NCI-H510A treated with DMSO at 0.1 percent for 48 hours (cell line): ENCODE results near the gene MGAT4D.
"Not testable (repeated sequence)": the region's sequence is repeated elsewhere in the genome, so short reads cannot be mapped to it uniquely, and the experiment has no call there.

Source experiments
- DNase-seq: peaks from one replicate; lab custom pipeline; 2025; lab: John Stamatoyannopoulos, UW

MGAT4D gene

DNA sequence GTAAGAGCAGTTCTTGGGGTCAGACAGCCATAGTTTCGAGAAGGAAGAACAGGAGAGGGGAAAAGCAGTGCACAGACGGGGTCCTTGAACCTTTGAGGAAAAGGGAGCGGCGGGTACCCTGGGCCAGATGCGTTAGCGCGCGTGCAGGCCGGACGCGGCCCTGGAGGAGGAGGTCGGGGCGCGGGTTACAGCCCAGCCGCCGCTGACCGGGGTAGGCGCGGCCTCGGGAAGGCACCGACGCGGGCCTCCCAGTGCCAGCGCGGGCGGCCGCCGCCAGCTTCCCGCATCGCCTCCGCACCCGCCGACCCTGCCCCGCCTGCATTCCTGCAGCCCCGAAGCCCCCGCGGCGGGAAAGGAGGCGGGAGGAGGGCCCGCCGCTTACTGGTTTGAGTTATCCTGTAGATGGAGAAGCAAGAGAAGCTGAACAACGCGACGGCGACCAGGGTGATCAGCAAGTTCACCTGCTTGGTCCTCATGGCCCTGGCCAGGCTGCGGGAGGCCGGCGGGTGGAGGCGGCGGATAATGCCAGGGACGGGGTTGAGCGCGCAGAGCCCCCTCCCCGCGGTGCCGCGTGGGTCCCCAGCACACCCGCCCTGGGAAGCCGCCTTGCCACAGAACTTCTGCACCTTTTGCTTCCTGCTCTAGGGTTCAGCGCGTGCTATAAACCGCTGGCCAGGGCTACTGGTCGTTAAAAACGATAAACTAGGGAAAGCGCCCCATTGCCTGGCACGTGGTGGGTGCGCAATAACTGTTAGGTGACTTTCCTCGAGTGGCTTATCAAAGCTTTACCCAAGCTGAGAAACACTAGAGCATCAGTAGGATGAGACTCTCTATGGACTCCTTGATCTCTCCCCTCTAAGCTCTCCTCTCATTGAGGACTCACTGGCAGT is at the start of gene MGAT4D:
Gene MGAT4D, minus strand, starts transcription at position 547 of the 890 bp plus-strand sequence. Its CDS starts 71 bp downstream, at position 476.
- no peak for DNase-seq

DNA sequence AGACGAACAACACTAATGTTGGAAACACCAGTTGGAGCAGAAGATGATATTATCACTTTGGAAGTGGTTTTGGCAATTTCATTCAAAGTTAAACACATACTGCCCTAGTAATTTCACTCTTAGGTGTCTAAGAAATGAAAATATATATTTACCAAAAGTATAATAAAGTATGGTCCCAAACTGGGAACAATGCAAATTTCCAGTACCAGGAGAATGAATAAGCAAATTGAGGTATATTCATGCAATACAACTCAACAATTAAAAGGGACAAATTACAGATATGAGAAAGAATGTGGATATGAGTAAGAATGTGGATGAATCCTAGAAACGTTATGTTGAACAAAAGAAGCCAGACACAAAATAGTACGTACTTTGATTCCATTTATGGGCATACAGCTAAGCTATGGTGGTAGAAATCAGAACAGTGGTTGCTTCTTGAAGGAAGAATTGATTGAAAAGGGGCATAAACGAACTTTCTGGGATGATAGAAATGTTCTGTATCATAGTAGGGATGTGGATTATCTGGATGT is 35.9 kb upstream of the MGAT4D start:
- no peak for DNase-seq

DNA sequence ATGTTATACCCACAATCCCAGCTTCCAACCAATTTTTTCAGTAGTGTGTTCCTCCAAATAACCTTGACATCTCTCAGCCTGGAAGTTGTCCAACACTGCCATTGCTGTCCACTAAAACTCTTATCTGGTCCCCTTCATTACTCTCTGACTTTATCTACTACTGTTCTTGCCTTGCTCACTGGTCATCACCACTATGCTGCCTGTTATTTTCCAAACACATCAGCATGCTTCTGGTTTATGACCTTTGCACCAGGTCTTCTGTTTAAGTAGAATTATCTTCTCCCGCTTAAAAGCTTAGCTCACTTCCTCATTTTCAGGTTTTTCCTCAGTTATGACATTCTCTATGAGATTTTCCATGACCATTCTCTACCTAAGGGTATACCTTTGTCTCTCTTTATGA is 31.3 kb upstream of the MGAT4D start:
- no peak for DNase-seq

DNA sequence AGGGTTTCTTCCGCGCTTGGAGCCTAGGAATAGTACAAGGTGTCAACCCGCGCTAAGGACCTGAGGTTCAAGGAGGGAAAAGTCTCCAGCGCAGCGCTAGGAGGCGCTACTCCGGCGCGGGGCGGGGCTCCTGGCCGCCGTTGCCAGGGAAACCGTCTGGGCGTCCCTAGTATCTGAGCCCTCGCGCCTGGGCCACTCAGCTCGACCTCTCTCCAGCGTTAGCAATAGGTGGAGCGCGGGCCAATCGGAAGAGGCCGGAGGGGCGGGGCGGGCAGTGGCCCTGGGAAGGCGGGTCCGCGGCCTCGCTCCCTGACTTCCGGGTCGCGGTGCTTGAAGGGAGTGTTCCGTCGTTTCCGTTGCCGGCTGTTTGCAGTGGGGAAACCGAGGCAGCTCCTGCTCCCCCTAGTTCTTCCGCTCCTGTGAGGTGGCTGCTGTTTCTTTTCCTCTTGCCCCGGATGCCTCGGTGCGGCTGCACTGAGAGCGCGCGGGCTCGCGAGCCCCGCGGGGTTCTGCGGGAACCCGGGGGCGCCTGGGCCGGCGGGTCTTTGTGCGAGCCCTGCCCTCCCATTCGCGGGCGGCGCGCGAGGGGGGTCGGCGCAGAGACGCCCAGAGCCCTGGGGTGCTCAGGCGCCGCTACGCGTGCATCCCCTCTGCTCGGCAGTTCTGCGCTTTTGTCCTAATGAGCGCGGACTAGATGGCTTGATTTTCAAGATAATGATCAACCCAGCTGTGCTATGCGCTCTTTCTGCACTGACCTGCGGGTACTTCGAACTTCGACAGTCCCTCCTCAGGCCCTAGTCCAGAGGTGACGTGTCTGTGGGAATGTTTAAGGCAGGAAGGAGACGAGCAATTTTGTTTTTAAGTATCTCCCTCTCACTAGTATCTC is 26.0 kb upstream of the MGAT4D start, which contains the start of gene ELMOD2:
Gene ELMOD2, plus strand, starts transcription at position 312 of the 886 bp plus-strand sequence. CDS start 1,261 bp downstream, outside the sequence.
- peak; percentile 87 for DNase-seq

DNA sequence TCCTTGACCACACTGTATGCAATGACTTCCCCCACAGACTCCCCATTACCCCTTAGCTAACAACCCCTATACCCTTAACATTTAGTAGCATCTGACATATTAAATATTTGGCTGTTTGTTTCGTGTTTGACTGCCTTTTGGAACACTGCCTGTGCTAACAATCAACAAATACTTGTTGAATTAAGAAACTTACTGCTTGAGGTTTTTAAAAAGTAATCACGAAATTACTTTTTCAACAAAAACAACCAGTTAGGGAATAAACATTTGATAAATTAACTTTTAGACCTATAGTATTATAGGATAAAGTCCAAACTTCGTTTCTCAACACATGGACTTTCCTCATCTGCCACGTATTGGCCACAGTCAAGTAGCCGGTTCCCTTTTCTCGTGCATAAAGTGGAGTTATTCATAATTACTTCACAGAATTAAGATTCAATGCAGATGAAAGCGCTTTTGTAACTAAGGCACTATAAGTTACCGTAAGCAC is 25.3 kb upstream of the MGAT4D start:
- DNase-seq: no peak

DNA sequence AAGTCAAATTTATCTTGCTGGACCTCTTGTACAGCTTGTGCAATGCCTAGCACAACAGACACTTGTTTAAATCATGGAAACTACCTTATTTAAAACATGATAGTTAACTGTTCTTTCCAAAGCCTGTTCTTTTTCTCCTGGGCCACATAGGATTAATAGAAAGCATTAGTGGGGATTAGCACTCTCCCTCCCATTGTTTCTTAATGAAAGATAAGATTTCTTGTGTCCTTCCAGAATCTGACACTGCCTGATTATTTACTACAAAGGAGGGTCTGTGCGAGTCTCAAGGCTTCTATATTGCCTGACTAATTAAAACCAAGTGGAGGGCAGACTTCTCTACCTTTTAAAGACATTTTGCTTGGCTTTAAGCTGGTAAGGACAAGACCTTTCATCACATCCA is 17.3 kb upstream of the MGAT4D start:
- no peak for DNase-seq

DNA sequence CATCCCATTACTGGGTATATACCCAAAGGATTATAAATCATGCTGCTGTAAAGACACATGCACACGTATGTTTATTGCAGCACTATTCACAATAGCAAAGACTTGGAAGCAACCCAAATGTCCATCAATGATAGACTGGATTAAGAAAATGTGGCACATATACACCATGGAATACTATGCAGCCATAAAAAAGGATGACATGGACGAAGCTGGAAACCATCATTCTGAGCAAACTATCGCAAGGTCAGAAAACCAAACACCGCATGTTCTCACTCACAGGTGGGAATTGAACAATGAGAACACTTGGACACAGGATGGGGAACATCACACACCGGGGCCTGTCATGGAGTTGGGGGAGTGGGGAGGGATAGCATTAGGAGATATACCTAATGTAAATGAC is 15.7 kb upstream of the MGAT4D start:
- DNase-seq: not testable (repeated sequence)

DNA sequence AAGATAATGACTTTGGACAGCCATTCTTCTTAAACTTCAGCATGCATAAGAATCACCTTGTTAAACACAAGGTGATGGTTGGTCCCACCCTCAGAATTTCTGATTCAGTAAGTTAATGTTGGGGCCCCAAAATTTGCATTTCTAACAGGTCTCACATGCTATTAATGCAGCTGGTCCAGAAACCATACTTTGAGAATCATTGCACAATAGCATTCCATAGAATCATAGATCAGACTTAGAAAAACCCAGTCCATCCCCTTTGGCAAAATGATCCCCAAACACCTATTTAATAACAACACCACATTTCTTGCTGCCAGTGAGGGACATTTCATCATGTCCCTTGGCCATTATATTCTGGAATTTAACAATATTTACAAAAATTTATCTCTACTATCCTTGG is 6.2 kb upstream of the MGAT4D start:
- no peak for DNase-seq

DNA sequence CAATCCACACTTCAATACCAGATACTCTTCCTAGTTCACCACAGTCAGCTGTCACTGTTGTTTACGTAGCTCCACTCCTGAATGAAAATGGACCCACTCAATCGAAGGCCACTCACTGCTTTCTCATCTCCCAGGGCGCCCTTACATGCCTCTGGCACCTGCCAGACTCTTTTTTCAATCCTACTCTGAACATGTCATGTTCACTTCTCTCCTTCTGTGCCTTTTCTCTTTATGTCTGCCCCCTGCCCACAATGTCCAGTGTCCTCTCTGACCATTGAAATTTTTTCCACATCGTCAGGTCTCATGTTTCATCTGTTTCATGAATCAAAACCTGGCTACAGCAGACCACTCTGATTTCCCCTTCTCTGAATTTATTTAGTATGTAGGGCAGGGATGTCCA is 1.3 kb upstream of the MGAT4D start:
- no peak for DNase-seq

DNA sequence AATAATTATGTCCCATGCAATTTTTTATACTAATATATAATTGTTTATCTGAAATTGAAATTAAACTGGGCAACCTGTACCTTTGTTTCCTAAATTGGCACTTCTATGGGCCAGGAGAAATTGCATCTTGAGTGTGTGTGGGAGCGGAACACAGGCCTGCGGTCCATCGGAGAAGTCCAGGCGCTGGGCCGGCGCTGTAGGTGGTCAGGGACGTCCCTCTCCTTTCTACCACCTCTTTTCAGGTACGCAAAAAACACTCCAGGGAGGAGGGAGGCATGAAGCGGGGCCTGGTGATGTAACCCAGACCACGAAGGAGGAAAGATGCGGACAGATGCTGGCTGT is 717 bp downstream of the MGAT4D start:
- no peak for DNase-seq

DNA sequence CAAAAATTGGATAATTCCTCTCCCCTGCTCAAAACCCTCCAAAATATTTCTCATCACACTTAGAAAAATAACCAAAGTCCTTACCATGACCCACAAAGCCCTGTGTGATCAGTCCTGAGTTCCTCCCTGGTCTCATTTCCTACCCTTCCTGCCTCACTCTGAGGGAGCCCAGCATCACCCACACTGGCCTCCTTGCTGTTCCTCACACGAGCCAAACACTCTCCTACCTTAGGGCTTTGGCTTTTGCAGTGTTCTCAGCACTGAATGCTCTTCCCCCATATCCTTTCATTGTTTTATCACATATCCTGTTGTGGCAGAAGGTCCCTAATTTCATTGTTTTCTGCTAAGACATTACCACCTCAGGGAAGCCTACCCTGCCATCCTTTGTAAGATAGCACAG is 12.2 kb downstream of the MGAT4D start:
- DNase-seq: no peak

DNA sequence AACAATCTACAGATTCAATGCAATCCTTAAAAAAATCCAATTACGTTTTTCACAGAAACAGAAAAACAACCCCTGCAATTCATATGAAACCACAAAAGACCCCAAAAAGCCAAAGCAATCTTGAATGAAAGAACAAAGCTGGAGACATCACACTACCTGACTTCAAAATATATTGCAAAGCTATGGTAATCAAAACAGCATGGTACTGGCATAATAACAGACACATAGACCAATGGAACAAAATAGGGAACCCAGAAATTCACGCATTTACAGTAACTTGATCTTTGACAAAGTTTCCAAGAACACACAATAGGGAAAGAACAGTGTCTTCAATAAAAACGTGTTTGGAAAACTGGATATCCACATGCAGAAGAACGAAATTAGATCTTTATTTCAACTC is 14.6 kb downstream of the MGAT4D start:
- DNase-seq: no peak

DNA sequence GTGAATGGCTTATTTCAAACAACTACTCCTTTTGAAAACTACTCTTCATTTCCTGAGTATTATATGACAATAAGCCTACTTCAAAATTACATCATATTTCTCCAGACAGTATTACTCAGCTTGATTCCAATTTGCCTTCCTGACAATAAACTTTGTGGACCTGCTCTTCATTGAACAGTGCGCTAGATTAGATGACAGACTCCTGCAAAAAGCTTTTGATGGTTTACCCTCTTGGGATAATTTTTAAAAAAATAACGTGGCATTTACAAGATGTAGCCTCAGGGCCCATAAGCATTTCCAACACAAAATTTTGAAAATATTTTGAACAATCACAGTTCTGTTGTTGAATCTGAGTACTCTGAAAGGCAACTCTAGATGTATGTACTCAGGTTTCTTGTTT is 25.9 kb downstream of the MGAT4D start:
- DNase-seq: no peak

DNA sequence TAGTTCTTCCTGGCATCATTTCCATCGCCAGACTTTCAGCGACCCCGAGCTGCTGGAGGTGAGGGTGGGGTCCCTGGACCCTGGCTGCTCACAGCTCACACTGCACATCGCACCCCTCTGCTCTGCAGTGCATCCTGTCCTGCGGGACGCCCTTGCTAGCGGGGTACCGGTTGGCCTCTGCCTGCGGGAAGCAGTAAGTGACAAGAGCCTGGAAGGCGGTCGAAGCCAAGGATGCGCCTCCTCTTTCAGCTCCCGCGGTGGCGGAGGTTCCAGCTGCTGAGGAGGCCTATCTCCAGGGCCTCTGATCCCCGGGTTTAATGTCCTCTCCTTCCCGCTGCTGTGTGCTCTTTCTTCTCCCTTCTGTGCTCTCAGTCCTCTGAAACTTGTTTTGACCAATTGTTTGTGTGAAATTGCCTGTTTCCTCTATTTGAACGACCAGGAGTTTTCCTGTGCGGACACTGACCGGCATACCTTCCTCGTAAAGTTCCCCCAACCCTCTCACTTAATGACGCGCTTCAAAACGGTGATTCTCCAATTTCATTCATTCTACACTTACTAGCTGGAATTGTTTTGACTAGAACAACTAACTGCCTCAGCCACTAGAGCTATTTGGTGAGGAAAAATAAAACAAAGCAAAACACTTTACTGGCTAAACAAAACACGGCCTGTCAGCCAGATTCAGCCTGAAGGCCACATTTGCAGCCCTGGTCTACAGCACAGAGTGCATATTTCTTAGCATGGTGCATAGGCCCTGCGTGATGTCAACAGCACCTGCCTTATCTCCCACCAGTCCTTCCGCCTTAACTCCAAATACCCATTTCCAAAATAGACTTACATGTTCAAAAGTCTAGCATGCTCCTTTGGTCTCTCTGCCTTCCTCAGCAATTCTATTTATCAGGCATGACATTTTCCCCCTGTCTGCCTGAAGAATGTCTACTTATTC is 28.0 kb downstream of the MGAT4D start:
- no peak for DNase-seq

DNA sequence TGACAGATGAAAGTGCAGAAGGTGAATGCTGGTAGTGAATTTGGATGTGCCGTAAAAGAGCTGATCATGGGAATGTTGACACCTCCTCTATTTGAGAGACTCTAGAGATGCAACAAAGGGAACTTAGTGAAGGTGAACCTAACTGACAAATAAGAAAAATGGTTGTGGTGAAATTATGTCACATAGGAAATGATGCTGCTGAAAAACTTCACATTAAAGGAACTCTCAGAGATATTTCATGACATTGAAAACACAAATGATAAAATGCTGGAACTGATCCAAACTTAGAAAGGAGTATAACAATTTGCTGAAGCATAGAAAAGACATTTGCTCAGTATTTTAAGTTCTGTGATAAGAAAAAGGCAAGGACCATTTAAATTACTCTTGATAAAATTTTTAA is 31.9 kb downstream of the MGAT4D start:
- DNase-seq: no peak

DNA sequence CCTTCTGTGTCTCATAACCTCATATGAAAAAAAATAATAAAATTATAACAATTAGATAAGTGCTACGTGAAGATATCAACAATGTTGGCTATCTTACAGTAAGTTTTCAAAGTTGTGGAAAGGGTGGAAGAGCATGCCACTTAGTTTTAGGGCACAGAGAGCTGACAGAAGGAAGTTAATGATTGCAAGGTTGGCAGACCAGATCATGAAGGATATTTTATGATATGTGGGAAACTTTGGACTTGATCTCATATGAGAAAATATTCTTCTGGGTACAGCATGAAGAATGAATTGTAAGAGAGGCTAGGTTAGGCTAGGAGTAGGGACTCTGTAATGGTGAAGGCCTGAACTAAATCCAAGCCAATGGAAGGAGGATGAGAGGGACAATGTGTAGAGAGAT is 34.5 kb downstream of the MGAT4D start:
- no peak for DNase-seq

DNA sequence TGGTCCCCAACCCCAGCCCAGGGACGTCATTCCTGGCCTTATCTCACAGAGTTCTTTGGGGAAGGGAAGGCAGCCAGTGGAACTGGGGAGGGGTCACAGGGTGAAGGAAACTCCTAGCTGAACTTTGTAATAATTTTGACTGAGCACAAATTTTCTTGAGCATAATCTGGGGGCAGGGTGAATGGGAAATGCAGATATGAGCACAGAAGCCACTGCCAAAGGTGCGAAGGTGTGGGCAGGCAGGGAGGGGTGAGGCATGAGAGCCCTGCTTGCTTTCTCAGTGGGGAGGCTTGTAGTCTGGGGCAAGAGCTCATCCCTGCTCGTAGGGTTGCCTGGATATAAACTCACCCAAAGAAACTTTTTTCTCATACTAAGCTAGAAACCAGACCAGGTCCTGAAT is 34.9 kb downstream of the MGAT4D start:
- no peak for DNase-seq

DNA sequence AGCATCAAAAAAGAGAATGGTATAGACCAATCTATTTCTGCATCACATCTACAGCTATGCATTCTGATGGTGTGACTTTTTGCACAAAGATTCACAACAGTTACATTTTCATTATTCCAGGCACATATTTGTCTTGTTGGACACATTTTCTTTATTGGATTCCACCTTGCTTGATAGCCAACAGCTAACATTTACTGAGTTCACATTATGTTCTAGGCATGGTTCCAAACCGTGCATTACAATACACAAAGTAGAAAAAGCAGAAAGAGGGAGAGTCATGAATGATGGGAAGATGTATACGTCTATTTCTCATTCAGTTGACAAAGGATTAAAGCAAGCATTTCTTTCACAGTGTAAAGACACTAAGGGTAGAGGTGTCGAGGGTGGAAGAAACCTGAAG is 47.7 kb downstream of the MGAT4D start:
- DNase-seq: no peak

DNA sequence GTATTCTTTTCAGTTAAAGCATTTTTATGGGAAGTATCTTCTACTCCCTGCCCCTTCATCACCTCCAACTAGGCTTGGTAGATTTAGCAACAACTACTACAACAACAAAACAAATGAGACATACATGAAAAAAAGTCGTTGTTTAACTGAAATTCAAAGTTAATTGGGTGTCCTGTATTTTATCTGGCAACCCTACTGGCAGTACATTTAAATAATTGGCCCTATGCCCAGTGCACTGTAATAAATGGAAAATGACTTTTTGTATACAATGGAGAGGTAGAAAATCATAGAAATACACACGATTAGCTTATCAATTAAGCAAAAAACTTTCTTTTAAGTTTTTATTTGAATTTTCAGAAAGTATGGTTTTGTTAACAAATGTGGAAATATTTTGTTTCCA is 49.3 kb downstream of the MGAT4D start:
- no peak for DNase-seq

DNA sequence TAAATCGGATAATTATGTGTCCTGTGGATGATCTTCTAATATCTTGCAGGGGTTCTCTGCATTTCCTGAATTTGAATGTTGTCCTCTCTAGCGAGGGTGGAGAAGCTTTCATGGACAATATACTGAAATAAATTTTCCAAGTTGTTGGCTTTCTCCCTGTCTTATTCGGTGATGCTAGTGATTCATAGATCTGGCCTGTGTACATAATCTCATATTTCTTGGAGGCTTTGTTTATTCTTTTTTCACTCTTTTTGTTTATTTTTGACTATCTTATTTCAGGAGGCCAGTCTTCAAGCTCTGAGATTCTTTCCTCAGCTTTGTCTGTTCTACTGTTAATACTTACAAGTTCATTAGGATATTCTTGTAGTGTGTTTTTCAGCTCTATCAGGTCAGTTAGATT is 49.9 kb downstream of the MGAT4D start:
- no peak for DNase-seq

DNA sequence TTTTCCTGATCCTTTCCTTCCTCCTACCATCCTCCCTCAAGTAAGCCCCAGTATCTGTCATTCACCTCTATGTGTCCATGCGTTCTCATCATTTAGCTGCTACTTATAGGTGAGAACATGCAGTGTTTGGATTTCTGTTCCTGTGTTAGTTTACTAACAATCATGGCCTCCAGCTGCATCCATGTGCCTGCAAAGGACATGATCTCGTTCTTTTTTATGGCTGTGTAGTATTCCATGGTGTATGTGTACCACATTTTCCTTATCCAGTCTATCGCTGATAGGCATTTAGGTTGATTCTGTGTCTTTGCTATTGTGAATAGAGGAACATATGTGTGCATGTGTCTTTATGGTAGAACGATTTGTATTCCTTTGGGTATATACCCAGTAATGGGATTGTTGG is 53.7 kb downstream of the MGAT4D start:
- DNase-seq: not testable (repeated sequence)
